DOHH2 (cell line): ENCODE measurements around the gene SLC2A9.

Experiments used
- H3F3A ChIP-seq: fragments of 200-600 bp; sonication (generic), shearing (Covaris generic); 2 replicates; pipeline ENCODE4 v1.6.0; 2016; ENCODE audit warnings: antibody characterized with exemption, mild to moderate bottlenecking; ENCODE audit not compliant: control insufficient read depth, insufficient read depth
- H3K27ac ChIP-seq: fragments of 200-600 bp; sonication (generic); 2 replicates; pipeline ENCODE4 v1.5.1; 2014; ENCODE audit warnings: low read depth, mild to moderate bottlenecking, low read length, moderate library complexity
- H3K27me3 ChIP-seq: fragments of 200-600 bp; sonication (generic); 2 replicates; pipeline ENCODE4 v1.6.1; 2014; ENCODE audit warnings: mild to moderate bottlenecking, low read length, mixed read lengths; ENCODE audit not compliant: control insufficient read depth
- H3K36me3 ChIP-seq: fragments of 200-600 bp; sonication (generic); 2 replicates; pipeline ENCODE4 v1.6.1; 2014; ENCODE audit warnings: mild to moderate bottlenecking, low read length, moderate library complexity, mixed read lengths; ENCODE audit not compliant: control insufficient read depth
- H3K4me1 ChIP-seq: fragments of 200-600 bp; sonication (generic); 2 replicates; pipeline ENCODE4 v1.6.1; 2014; ENCODE audit warnings: mild to moderate bottlenecking, low read length, mixed read lengths; ENCODE audit not compliant: control insufficient read depth
- H3K4me2 ChIP-seq: fragments of 200-600 bp; sonication (generic); 2 replicates; pipeline ENCODE4 v1.6.0; 2014; ENCODE audit warnings: mild to moderate bottlenecking, low read length, moderate library complexity
- H3K4me3 ChIP-seq: fragments of 200-600 bp; sonication (generic); 2 replicates; pipeline ENCODE4 v1.5.1; 2014; ENCODE audit warnings: mild to moderate bottlenecking, low read length, mixed read lengths
- H3K79me2 ChIP-seq: fragments of 200-600 bp; sonication (generic); 2 replicates; pipeline ENCODE4 v1.6.1; 2014; ENCODE audit warnings: mild to moderate bottlenecking, low read length, mixed read lengths; ENCODE audit not compliant: control insufficient read depth
- H3K9me2 ChIP-seq: fragments of 200-600 bp; sonication (generic); replicated peaks from 2 replicates; pipeline ENCODE4 v1.6.1; 2014; ENCODE audit warnings: mild to moderate bottlenecking, low read length, mixed read lengths; ENCODE audit not compliant: control insufficient read depth
- H3K9me3 ChIP-seq: fragments of 200-600 bp; sonication (generic); 2 replicates; pipeline ENCODE4 v1.6.1; 2014; ENCODE audit warnings: antibody characterized with exemption, low read length, mixed read lengths; ENCODE audit not compliant: control insufficient read depth, insufficient read depth
- H4K20me1 ChIP-seq: fragments of 200-600 bp; sonication (generic); 2 replicates; pipeline ENCODE4 v1.6.0; 2014; ENCODE audit warnings: low read depth, mild to moderate bottlenecking, antibody characterized with exemption, low read length, moderate library complexity; ENCODE audit not compliant: control insufficient read depth, insufficient read depth
- EZH2phosphoT487 ChIP-seq: fragments of 200-600 bp; sonication (generic); IDR thresholded peaks from 2 replicates; pipeline ENCODE4 v1.6.1; 2017; ENCODE audit warnings: borderline replicate concordance, mild to moderate bottlenecking, antibody characterized with exemption, low read length, moderate library complexity, mixed read lengths
- TF ChIP-seq, protein P1 (sequence below): fragments of 200-600 bp; sonication (generic); IDR thresholded peaks from one replicate; pipeline ENCODE4 v1.5.1; 2014; ENCODE audit warnings: antibody characterized with exemption, mild to moderate bottlenecking, low read depth, low read length; ENCODE audit not compliant: poor library complexity, severe bottlenecking

SLC2A9 gene

DNA sequence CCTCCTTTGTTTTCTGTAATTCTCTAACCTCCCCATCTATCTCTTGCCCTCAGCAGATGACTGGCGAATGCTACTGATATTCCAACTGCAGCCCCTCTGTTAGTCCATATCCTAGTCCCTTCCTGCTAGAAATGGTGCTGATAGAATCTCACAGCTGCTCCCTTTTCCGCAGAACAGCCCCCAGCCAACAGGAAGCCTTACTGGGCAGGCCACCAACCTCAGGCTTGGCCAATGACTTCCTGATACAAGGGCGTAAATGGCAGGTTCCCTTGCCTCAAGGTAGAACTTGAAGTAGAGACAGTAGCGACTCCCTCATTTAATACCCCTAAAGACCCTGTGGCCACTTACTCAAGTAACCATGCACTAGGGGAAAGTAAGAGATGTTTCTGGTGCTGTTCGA, 26.7 kb upstream of the SLC2A9 start:
- Histone ChIP-seq H3K4me3 (no peak overlapping the region), H4K20me1 (no peaks in the 10 kb centered on the region), H3F3A (peaks cover 11% of the 10 kb centered on the region), H3K9me3 (peaks cover 9% of the 10 kb centered on the region), H3K27ac (no peak overlapping the region), H3K9me2 (no peaks in the 10 kb centered on the region), H3K4me2 (no peak overlapping the region), H3K4me1 (peaks cover 37% of the 10 kb centered on the region), H3K36me3 (peaks cover under 1% of the 10 kb centered on the region; the same call in 1 of the 2 replicates), H3K79me2 (no peaks in the 10 kb centered on the region), H3K27me3 (no peaks in the 10 kb centered on the region)
- no peak for TF ChIP-seq EZH2phosphoT487
- TF ChIP-seq, protein P1, sequence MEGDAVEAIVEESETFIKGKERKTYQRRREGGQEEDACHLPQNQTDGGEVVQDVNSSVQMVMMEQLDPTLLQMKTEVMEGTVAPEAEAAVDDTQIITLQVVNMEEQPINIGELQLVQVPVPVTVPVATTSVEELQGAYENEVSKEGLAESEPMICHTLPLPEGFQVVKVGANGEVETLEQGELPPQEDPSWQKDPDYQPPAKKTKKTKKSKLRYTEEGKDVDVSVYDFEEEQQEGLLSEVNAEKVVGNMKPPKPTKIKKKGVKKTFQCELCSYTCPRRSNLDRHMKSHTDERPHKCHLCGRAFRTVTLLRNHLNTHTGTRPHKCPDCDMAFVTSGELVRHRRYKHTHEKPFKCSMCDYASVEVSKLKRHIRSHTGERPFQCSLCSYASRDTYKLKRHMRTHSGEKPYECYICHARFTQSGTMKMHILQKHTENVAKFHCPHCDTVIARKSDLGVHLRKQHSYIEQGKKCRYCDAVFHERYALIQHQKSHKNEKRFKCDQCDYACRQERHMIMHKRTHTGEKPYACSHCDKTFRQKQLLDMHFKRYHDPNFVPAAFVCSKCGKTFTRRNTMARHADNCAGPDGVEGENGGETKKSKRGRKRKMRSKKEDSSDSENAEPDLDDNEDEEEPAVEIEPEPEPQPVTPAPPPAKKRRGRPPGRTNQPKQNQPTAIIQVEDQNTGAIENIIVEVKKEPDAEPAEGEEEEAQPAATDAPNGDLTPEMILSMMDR = no peak

DNA sequence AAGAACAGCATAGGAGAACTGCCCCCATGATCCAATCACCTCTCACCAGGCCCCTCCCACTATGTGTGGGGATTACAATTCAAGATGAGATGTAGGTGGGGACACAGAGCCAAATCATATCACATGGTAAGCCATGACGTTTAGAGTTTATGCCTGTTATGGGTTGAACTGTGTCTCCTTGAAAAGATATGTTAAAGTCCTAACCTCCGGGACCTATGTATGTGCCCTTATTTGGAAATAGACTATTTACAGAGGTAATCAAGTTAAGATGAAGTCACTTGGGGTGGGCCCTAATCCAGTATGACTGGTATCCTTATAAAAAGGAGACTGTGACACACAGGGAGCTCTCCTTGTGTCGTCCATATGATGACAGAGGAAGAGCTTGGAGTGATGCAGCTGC, 25.2 kb upstream of the SLC2A9 start:
- Histone ChIP-seq H4K20me1 (no peaks in the 10 kb centered on the region), H3K4me3 (no peak overlapping the region), H3K27ac (peak overlapping the region; percentile 94), H3K79me2 (no peaks in the 10 kb centered on the region), H3F3A (peaks cover 11% of the 10 kb centered on the region), H3K9me3 (peaks cover 19% of the 10 kb centered on the region), H3K4me1 (peaks cover 37% of the 10 kb centered on the region), H3K9me2 (no peaks in the 10 kb centered on the region), H3K36me3 (peaks cover 6% of the 10 kb centered on the region; the same call in 1 of the 2 replicates), H3K4me2 (0 out of 2 replicates have a peak overlapping the region, but pooled peaks have one; percentile 8), H3K27me3 (no peaks in the 10 kb centered on the region)
- TF ChIP-seq, protein P1 = no peak
- TF ChIP-seq EZH2phosphoT487 = no peak

GRCh38 chr4:10045481-10045880, 24.2 kb upstream of the SLC2A9 start:
- Histone ChIP-seq H3K27ac (peak overlapping the region; percentile 94), H3K4me1 (peaks cover 40% of the 10 kb centered on the region), H3K9me2 (no peaks in the 10 kb centered on the region), H3K4me3 (peak overlapping the region; percentile 41), H3K9me3 (peaks cover 24% of the 10 kb centered on the region), H3K36me3 (peaks cover 6% of the 10 kb centered on the region; the same call in 1 of the 2 replicates), H3K79me2 (no peaks in the 10 kb centered on the region), H3K27me3 (no peaks in the 10 kb centered on the region), H3F3A (peaks cover 11% of the 10 kb centered on the region), H4K20me1 (no peaks in the 10 kb centered on the region), H3K4me2 (peak overlapping the region; percentile 46)
- TF ChIP-seq EZH2phosphoT487 = no peak
- TF ChIP-seq, protein P1 = no peak

GRCh38 chr4:10041036-10041435, 19.7 kb upstream of the SLC2A9 start:
- peaks cover 37% of the 10 kb centered on the region for H3K4me1 ChIP-seq
- H4K20me1 ChIP-seq = no peaks in the 10 kb centered on the region
- no peak for TF ChIP-seq EZH2phosphoT487
- TF ChIP-seq, protein P1 = no peak
- peaks cover 6% of the 10 kb centered on the region; the same call in 1 of the 2 replicates for H3K36me3 ChIP-seq
- H3K9me3 ChIP-seq = peaks cover 24% of the 10 kb centered on the region
- no peaks in the 10 kb centered on the region for H3K9me2 ChIP-seq
- H3K4me2 ChIP-seq = no peak overlapping the region
- no peak overlapping the region for H3K4me3 ChIP-seq
- no peaks in the 10 kb centered on the region for H3K27me3 ChIP-seq
- H3F3A ChIP-seq = peaks cover 11% of the 10 kb centered on the region
- H3K27ac ChIP-seq = no peak overlapping the region
- H3K79me2 ChIP-seq = no peaks in the 10 kb centered on the region
